ENCODE measurements around the gene HDAC4.
"Not testable (repeated sequence)": the region's sequence is repeated elsewhere in the genome, so short reads cannot be mapped to it uniquely, and the experiment has no call there.

HDAC4 gene

GRCh38 chr2:239400596-239401066 is at the start of gene HDAC4:
Gene HDAC4, minus strand, starts transcription at chr2:239401020. Its CDS starts 48,321 bp downstream, at chr2:239352699.
- no peak for DNase-seq

- DNase-seq, result not testable (repeated sequence)
These were observed 48.6 kb upstream of the HDAC4 start for GRCh38 chr2:239449468-239449867.

- no peak for DNase-seq
These were observed 45.1 kb upstream of the HDAC4 start for GRCh38 chr2:239445771-239446524.

GRCh38 chr2:239444626-239445577 is 44.1 kb upstream of the HDAC4 start:
- DNase-seq, result no peak

- no peak for DNase-seq
These were observed 43.1 kb upstream of the HDAC4 start for GRCh38 chr2:239443666-239444567.

GRCh38 chr2:239443102-239443620 is 42.3 kb upstream of the HDAC4 start:
- no peak for DNase-seq

DNA sequence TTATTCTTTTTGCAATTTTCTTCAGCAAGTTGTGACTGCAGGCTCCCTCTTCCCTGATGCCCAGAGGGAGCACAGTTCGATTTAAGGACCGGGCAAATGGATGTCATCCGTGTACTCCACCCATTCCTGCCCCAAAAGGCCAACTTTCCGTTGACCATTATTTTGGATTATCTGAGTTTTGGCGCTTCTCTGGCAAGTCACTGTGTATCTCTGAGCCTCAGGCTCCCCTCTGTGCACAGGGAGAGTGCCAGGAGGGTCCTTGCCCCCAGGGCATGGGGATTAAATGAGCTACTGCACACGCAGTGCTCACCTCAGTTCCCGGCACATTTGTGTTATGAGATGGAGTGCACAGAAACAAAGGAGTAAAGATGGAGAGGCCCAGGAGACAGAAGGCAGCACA is 41.4 kb upstream of the HDAC4 start:
- DNase-seq, result no peak

- DNase-seq, result no peak
These were observed 40.6 kb upstream of the HDAC4 start for GRCh38 chr2:239441261-239442078.

DNA sequence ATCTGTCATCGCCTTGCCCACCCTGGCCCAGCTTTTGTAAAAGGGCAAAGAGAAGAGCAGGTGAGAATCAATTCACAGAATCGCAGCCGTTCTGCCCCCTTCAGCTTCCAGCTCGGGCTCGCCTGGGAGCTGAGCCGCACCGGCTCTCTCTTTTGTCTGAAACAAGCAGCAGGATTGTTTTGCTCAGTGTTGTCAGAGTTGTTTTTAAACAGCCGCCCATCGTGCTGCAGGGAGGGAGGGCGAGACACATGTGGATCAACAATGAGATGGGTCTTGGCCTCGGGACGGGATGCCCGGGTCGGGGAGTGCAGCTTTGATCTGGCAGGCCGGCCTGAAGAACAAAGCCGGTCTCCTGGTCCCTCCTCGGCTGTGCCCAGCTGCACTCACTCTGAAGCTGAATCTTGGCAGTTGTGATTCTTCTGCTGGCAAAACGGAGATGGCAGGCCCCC is 39.7 kb upstream of the HDAC4 start:
- no peak for DNase-seq

DNA sequence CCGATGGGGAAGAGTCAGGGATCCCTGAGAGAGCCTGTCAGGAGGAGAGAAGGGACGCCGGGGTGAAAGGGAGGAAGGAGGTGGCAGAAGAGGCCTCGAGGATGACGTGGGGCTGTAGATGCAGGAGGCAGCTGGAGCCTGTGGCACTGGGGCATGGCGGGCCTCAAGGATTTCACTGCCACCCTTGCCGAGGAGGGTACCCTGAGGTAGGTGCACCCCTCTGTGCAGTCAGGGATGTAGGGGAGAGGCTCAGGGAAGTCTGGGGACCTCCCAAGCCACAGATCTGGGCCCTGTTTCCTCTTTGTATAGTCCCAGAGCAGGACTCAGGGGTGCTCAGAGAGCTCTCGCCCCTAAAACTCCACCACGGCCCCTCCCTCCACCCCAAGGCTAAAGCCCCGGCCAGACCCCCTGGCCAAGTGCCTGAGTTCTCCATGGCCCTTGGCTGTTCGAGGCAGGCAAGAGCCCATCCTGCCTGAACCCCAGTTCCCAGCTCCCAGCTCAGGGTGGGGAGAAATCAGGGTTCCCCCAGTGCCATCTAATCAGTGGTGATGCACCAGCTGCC is 39.0 kb upstream of the HDAC4 start:
- DNase-seq, result no peak

DNA sequence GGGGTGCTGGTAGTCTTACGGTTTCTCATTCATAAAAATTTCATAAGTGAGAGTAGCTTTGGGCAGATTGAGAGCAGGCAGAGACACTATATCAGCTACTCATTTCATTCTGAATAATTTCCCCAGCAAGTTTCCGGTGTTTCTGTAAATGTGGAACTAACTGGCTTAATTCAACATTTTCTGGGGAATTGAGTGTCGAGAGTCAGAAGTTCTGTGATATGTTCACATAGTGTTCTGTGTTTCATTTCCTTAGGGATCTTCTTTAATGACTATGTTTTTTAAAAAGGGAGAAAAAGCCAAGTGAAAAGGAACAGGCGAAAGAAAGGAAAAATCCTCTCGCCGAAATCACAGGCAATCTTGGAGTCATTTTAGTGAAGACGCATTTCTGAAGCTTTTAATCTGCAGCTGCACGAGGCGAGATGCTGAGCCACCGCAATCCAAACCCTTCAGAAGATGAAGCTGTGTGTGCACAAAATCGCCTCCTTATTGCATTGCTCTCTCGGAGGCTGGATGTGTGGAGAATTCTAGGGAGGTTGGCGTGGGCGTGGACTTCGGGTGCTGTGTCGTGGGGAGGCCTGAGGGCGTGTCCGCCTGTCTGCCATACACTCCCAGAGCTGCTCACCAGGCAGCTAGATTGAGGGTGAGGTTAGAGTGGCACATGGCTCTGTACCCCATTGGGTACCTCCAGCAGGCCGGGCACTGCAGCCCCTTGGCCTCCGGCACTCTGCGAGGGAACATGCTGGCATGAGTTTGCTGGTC is 38.4 kb upstream of the HDAC4 start:
- no peak for DNase-seq

GRCh38 chr2:239438368-239438767 is 37.5 kb upstream of the HDAC4 start:
- DNase-seq, result no peak

DNA sequence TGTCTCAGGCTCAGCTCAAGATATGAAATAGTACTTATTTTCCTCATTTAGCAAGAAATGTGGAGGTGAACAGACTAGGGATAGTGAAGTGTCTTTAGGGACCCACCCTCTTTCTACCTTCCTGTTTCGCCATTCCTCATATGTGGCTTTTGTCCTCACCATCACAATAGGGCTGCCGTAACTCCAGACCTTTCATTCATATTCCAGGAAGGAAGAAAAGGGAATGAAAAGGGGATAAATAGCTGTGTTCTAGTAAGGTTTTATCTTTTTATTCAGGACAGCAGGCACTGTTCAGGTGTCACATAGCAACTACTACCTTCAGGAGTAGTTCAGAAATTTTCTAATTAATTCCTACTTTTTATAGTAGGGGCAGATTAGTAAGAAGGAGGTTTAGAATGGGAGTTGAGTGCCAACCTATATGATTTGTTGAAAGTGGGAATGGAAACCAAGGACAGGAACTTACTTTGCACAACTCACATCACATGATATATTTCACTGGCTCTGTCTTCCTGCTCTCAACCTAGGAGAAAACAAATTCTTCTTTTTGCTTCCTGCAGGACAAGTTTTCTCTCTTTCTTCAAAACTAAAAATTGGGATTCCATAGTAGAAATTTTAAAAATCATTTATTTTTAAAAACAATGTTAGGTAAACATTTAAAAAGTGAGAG is 36.0 kb upstream of the HDAC4 start:
- DNase-seq, result no peak

- DNase-seq, result no peak
These were observed 35.3 kb upstream of the HDAC4 start for GRCh38 chr2:239436076-239436475.

DNA sequence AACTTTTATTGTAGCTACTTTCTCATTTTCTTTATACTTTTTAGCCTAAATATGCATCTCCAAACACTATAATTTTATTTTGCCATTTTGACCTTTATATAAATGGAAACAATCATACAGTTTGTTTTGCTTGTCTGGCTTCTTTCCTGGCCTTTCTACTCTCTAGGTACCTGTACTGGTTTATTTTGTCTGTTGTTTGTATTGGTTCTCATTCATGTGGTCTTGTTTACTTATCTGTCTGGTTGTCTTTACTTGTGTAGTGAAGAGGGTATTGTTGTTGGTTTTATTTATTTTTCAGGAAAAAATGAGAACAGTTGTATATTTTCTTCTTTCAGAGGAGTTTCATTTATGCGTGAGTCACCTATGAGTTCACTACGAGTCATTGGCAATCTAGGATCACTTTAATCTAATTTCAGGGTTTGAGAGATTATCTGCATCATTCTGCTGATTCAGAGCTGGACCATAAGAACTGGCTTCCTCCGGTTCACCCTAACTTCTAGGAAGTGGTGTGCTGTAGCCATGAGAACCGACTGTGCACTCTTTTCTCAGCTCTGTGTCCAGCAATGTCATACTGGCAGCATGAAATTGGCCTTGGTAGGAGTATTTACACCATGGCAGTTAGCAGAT is 33.1 kb upstream of the HDAC4 start:
- DNase-seq, result no peak

DNA sequence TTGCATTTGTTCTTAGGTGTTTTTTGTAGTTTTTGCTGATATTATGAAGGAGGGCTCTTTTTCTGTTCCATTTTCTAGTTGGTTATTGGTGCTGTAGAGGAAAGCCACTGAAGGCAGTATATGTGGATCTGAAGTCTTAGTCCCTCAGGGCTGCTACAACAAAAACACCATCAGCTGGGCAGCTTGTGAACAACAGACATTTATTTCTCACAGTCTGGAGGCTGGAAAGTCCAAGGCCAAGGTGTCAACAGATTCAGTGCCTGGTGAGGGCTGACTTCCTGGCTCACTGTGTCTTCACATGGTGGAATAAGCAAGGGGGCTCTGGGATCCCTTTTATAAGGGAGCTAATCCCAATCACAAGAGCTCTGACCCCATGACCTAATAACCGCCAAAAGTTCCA is 31.4 kb upstream of the HDAC4 start:
- no peak for DNase-seq

GRCh38 chr2:239431536-239431935 is 30.7 kb upstream of the HDAC4 start:
- DNase-seq, result no peak

GRCh38 chr2:239429473-239430350 is 28.9 kb upstream of the HDAC4 start:
- DNase-seq, result no peak

All from T1000 (cell line).